ENCODE data around the gene ZC3H12D. TPM values are rescaled to one million over a fixed set of nuclear protein-coding genes. Genes with fewer than 3 reads are reported as not detected.

ZC3H12D gene
- total and polyA plus RNA-seq, 2 of the 13 experiments (the other 11 are each of a cell fraction or from before 2014, with no cell fraction given), result 1.2 to 2.7 TPM

GRCh38 chr6:149440735-149441671, 43.8 kb downstream of the ZC3H12D start (continued):
- TF ChIP-seq GABPB1 (CRISPR knock-in tag; IDR thresholded peaks at IDR 0.05) (no peak), ZNF543 (CRISPR knock-in tag; IDR thresholded peaks at IDR 0.05) (0 out of 2 replicates have a peak, but pooled peaks have one; percentile 49), ATF7 (IDR thresholded peaks at IDR 0.05) (no peak), ATF7 (CRISPR knock-in tag; IDR thresholded peaks at IDR 0.05) (peak; percentile 52; the same call in 1 of the 2 replicates), ZNF644 (CRISPR knock-in tag; IDR thresholded peaks at IDR 0.05; ENCODE audit: low read depth) (peak; percentile 20; the same call in 1 of the 2 replicates), NR3C1 (CRISPR knock-in tag; IDR thresholded peaks at IDR 0.05) (no peak), TOPORS (CRISPR knock-in tag; IDR thresholded peaks at IDR 0.05) (no peak), FOXA3 (CRISPR knock-in tag; IDR thresholded peaks at IDR 0.05) (no peak), ZNF383 (CRISPR knock-in tag; IDR thresholded peaks at IDR 0.05; ENCODE audit: borderline replicate concordance) (0 out of 2 replicates have a peak, but pooled peaks have one; percentile 42), ZNF672 (CRISPR knock-in tag; IDR thresholded peaks at IDR 0.05) (no peak), ARID2 (CRISPR knock-in tag; IDR thresholded peaks at IDR 0.05; ENCODE audit: borderline replicate concordance) (no peak), ZNF224 (CRISPR knock-in tag; IDR thresholded peaks at IDR 0.05) (no peak), MYNN (CRISPR knock-in tag; IDR thresholded peaks at IDR 0.05; ENCODE audit: low read depth) (no peak), ZNF607 (CRISPR knock-in tag; IDR thresholded peaks at IDR 0.05; ENCODE audit: borderline replicate concordance) (no peak), ZNF737 (CRISPR knock-in tag; IDR thresholded peaks at IDR 0.05; ENCODE audit: borderline replicate concordance) (no peak), YEATS2 (CRISPR knock-in tag; IDR thresholded peaks at IDR 0.05; ENCODE audit: borderline replicate concordance) (no peak), ZZZ3 (CRISPR knock-in tag; IDR thresholded peaks at IDR 0.05; ENCODE audit: borderline replicate concordance) (no peak), IRF1 (CRISPR knock-in tag; IDR thresholded peaks at IDR 0.05; ENCODE audit: low read depth) (no peak), CBX5 (CRISPR knock-in tag; IDR thresholded peaks at IDR 0.05; ENCODE audit: borderline replicate concordance) (no peak)
- TF ChIP-seq, protein P1, sequence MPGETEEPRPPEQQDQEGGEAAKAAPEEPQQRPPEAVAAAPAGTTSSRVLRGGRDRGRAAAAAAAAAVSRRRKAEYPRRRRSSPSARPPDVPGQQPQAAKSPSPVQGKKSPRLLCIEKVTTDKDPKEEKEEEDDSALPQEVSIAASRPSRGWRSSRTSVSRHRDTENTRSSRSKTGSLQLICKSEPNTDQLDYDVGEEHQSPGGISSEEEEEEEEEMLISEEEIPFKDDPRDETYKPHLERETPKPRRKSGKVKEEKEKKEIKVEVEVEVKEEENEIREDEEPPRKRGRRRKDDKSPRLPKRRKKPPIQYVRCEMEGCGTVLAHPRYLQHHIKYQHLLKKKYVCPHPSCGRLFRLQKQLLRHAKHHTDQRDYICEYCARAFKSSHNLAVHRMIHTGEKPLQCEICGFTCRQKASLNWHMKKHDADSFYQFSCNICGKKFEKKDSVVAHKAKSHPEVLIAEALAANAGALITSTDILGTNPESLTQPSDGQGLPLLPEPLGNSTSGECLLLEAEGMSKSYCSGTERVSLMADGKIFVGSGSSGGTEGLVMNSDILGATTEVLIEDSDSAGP (CRISPR knock-in tag; IDR thresholded peaks at IDR 0.05; ENCODE audit: borderline replicate concordance), result no peak; the same call in 1 of the 2 replicates
- TF ChIP-seq, protein P2, sequence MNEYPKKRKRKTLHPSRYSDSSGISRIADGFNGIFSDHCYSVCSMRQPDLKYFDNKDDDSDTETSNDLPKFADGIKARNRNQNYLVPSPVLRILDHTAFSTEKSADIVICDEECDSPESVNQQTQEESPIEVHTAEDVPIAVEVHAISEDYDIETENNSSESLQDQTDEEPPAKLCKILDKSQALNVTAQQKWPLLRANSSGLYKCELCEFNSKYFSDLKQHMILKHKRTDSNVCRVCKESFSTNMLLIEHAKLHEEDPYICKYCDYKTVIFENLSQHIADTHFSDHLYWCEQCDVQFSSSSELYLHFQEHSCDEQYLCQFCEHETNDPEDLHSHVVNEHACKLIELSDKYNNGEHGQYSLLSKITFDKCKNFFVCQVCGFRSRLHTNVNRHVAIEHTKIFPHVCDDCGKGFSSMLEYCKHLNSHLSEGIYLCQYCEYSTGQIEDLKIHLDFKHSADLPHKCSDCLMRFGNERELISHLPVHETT (CRISPR knock-in tag; conservative IDR thresholded peaks at IDR 0.05), result no peak
- TF ChIP-seq, protein P3, sequence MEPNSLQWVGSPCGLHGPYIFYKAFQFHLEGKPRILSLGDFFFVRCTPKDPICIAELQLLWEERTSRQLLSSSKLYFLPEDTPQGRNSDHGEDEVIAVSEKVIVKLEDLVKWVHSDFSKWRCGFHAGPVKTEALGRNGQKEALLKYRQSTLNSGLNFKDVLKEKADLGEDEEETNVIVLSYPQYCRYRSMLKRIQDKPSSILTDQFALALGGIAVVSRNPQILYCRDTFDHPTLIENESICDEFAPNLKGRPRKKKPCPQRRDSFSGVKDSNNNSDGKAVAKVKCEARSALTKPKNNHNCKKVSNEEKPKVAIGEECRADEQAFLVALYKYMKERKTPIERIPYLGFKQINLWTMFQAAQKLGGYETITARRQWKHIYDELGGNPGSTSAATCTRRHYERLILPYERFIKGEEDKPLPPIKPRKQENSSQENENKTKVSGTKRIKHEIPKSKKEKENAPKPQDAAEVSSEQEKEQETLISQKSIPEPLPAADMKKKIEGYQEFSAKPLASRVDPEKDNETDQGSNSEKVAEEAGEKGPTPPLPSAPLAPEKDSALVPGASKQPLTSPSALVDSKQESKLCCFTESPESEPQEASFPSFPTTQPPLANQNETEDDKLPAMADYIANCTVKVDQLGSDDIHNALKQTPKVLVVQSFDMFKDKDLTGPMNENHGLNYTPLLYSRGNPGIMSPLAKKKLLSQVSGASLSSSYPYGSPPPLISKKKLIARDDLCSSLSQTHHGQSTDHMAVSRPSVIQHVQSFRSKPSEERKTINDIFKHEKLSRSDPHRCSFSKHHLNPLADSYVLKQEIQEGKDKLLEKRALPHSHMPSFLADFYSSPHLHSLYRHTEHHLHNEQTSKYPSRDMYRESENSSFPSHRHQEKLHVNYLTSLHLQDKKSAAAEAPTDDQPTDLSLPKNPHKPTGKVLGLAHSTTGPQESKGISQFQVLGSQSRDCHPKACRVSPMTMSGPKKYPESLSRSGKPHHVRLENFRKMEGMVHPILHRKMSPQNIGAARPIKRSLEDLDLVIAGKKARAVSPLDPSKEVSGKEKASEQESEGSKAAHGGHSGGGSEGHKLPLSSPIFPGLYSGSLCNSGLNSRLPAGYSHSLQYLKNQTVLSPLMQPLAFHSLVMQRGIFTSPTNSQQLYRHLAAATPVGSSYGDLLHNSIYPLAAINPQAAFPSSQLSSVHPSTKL (CRISPR knock-in tag; IDR thresholded peaks at IDR 0.05), result no peak

All from HepG2 (cell line).